ACC112 (cell line): ENCODE measurements around the gene PDLIM4.

Experiments
- H2AFZ ChIP-seq: fragments of 200-600 bp; sonication (generic); one replicate; pipeline ENCODE4 v1.6.0; 2017; ENCODE audit warnings: antibody characterized with exemption, low read length; ENCODE audit not compliant: unreplicated experiment
- H3K27ac ChIP-seq: fragments of 200-600 bp; sonication (generic); 2 replicates; pipeline ENCODE4 v1.5.1; 2014; ENCODE audit warnings: low read depth, mild to moderate bottlenecking, antibody characterized with exemption, low read length, moderate library complexity
- H3K27me3 ChIP-seq: fragments of 200-600 bp; sonication (generic); 2 replicates; pipeline ENCODE4 v1.6.1; 2014; ENCODE audit warnings: mild to moderate bottlenecking, antibody characterized with exemption, low read length, moderate library complexity, mixed read lengths; ENCODE audit not compliant: insufficient read depth
- H3K36me3 ChIP-seq: fragments of 200-600 bp; sonication (generic); 2 replicates; pipeline ENCODE4 v1.6.1; 2016; ENCODE audit warnings: mild to moderate bottlenecking, antibody characterized with exemption, low read length, moderate library complexity, mixed read lengths; ENCODE audit not compliant: insufficient read depth
- H3K4me1 ChIP-seq: fragments of 200-600 bp; sonication (generic); one replicate; pipeline ENCODE4 v1.6.1; 2016; ENCODE audit warnings: low read length, mixed read lengths; ENCODE audit not compliant: insufficient read depth, unreplicated experiment, control insufficient read depth
- H3K4me3 ChIP-seq: fragments of 200-600 bp; sonication (generic); 2 replicates; pipeline ENCODE4 v1.5.1; 2014; ENCODE audit warnings: mild to moderate bottlenecking, low read depth, low read length
- H3K79me2 ChIP-seq: fragments of 200-600 bp; sonication (generic); one replicate; pipeline ENCODE4 v1.6.0; 2016; ENCODE audit warnings: low read length; ENCODE audit not compliant: control insufficient read depth, unreplicated experiment, insufficient read depth

The PDLIM4 gene

GRCh38 chr5:132267931-132268768 lies 10.7 kb downstream of the PDLIM4 start:
- no peak overlapping the region for H2AFZ ChIP-seq
- H3K4me3 ChIP-seq = no peak overlapping the region
- peaks cover 55% of the 10 kb centered on the region for H3K4me1 ChIP-seq

GRCh38 chr5:132268769-132269551 lies 11.5 kb downstream of the PDLIM4 start:
- Histone ChIP-seq H2AFZ (no peak overlapping the region), H3K27me3 (no peaks in the 10 kb centered on the region), H3K36me3 (peaks cover 20% of the 10 kb centered on the region; the same call in 1 of the 2 replicates), H3K4me3 (no peak overlapping the region), H3K27ac (peak overlapping the region; percentile 40; the same call in 1 of the 2 replicates), H3K4me1 (peaks cover 47% of the 10 kb centered on the region), H3K79me2 (peaks cover 13% of the 10 kb centered on the region)

More at GRCh38 chr5:132267931-132268768, 10.7 kb downstream of the PDLIM4 start:
- Histone ChIP-seq H3K79me2 (peaks cover 16% of the 10 kb centered on the region), H3K27me3 (no peaks in the 10 kb centered on the region), H3K27ac (peak overlapping the region; percentile 35; the same call in 1 of the 2 replicates), H3K36me3 (peaks cover 20% of the 10 kb centered on the region; the same call in 1 of the 2 replicates)

DNA sequence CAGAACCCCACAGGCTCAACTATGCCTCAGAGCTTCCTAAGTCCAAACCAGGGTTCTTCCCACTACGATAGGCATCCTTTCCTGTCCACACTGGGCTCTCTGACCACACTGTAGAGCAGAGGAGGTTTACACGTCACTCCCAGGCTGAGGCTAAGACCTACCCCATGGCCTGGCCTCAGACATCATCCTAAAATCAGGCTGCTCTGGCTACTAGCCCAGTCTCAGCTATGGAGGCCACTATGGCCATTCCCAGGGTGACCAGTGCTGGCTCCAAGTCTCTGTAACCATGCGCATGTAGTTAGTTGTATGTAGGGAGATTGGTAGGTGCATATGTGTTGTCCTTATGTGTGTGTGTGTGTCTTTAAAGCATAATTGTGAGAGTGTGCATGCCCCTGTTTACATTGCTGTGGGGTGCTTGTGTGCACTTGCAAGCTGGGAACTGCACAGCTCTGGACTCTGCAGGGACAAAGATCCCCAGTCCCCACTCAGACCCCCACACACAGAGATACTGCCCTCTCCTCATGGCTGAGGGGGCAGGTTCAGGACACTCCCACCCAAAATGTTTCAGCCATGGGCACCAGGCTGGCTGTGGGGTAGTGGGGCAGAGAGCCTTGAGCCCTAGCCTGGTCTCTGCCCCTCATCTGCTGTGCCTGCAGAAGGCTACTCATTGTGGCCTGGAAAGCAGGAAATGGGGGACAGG lies 12.3 kb downstream of the PDLIM4 start:
- Histone ChIP-seq H3K27ac (peak overlapping the region; percentile 40; the same call in 1 of the 2 replicates), H3K36me3 (peaks cover 20% of the 10 kb centered on the region; the same call in 1 of the 2 replicates), H3K4me3 (no peak overlapping the region), H2AFZ (no peak overlapping the region), H3K27me3 (no peaks in the 10 kb centered on the region), H3K79me2 (peaks cover 12% of the 10 kb centered on the region), H3K4me1 (peaks cover 38% of the 10 kb centered on the region)

GRCh38 chr5:132270335-132270665 lies 12.8 kb downstream of the PDLIM4 start:
- Histone ChIP-seq H3K36me3 (peaks cover 20% of the 10 kb centered on the region; the same call in 1 of the 2 replicates), H2AFZ (no peak overlapping the region), H3K27ac (no peak overlapping the region), H3K27me3 (no peaks in the 10 kb centered on the region), H3K79me2 (peaks cover 7% of the 10 kb centered on the region), H3K4me3 (no peak overlapping the region), H3K4me1 (peaks cover 33% of the 10 kb centered on the region)

- Histone ChIP-seq H3K27me3 (no peaks in the 10 kb centered on the region), H3K27ac (no peak overlapping the region), H3K4me1 (peaks cover 29% of the 10 kb centered on the region), H2AFZ (no peak overlapping the region), H3K79me2 (peaks cover 7% of the 10 kb centered on the region), H3K4me3 (no peak overlapping the region), H3K36me3 (peaks cover 20% of the 10 kb centered on the region; the same call in 1 of the 2 replicates)
Measured at GRCh38 chr5:132270706-132271105, 13.2 kb downstream of the PDLIM4 start.

DNA sequence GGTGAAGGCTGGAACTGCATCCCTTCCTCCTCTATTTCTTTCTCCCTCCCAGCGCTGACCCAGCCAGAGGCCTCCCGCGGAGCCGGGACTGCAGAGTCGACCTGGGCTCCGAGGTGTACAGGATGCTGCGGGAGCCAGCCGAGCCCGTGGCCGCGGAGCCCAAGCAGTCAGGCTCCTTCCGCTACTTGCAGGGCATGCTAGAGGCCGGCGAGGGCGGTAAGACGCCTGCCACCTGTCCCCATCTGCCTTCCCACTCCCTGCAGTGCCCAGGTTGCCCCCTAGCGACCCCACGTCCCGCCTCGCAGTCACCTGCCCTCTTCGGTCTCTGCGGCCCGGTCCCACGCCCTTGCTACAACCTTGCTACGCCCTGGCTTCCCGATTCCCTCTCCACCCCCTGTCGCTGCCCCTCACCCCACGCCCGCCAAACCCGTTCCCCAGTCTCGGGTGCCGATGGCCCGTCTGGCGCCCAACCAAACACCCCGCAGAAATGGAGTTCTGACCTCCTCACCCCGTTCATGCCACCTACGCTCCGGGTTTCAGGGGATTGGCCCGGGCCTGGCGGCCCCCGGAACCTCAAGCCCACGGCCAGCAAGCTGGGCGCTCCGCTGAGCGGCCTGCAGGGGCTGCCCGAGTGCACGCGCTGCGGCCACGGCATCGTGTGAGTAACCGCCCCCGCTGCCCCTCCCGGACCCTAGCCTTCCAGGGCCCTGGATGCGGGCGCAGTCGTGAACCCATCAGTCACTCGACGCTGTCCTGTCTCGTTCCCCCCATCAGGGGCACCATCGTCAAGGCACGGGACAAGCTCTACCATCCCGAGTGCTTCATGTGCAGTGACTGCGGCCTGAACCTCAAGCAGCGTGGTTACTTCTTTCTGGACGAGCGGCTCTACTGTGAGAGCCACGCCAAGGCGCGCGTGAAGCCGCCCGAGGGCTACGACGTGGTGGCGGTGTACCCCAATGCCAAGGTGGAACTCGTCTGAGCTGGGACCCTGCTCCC lies 14.1 kb downstream of the PDLIM4 start:
- H3K79me2 ChIP-seq = peaks cover 3% of the 10 kb centered on the region
- no peaks in the 10 kb centered on the region for H3K27me3 ChIP-seq
- peaks cover 22% of the 10 kb centered on the region for H3K4me1 ChIP-seq
- H3K27ac ChIP-seq = no peak overlapping the region
- H3K36me3 ChIP-seq = peaks cover 19% of the 10 kb centered on the region; the same call in 1 of the 2 replicates
- no peak overlapping the region for H2AFZ ChIP-seq
- H3K4me3 ChIP-seq = no peak overlapping the region

GRCh38 chr5:132272311-132273210 lies 15.1 kb downstream of the PDLIM4 start:
- peaks cover 22% of the 10 kb centered on the region for H3K4me1 ChIP-seq
- H3K79me2 ChIP-seq = no peaks in the 10 kb centered on the region
- no peaks in the 10 kb centered on the region for H3K27me3 ChIP-seq
- H3K4me3 ChIP-seq = no peak overlapping the region
- peaks cover 11% of the 10 kb centered on the region; the same call in 1 of the 2 replicates for H3K36me3 ChIP-seq
- H2AFZ ChIP-seq = no peak overlapping the region
- H3K27ac ChIP-seq = no peak overlapping the region

DNA sequence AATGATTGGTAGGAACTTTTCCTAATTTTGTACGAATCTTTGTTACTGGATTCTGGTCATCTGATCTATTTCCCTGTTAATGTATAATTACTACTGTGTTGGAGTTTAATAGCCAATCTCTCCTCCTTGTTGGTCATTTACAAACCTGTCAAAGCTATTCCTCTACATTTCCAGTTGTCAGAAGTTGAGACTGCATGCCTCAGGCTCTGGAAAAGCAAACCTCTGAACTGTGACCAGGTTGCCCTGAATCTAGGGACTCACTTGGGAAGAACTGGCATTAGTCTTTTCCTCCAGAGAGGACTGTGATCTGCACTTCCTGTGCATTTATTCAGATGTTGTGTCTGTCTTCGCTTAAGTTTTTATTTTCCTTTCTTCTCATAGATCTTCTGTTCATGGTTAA lies 16.1 kb downstream of the PDLIM4 start:
- H3K27me3 ChIP-seq = no peaks in the 10 kb centered on the region
- H3K4me3 ChIP-seq = no peak overlapping the region
- no peak overlapping the region for H2AFZ ChIP-seq
- H3K27ac ChIP-seq = no peak overlapping the region
- peaks cover 11% of the 10 kb centered on the region; the same call in 1 of the 2 replicates for H3K36me3 ChIP-seq
- H3K4me1 ChIP-seq = peaks cover 13% of the 10 kb centered on the region
- no peaks in the 10 kb centered on the region for H3K79me2 ChIP-seq
